ENCODE data around the gene CDH4.

- TF ChIP-seq, protein P1, sequence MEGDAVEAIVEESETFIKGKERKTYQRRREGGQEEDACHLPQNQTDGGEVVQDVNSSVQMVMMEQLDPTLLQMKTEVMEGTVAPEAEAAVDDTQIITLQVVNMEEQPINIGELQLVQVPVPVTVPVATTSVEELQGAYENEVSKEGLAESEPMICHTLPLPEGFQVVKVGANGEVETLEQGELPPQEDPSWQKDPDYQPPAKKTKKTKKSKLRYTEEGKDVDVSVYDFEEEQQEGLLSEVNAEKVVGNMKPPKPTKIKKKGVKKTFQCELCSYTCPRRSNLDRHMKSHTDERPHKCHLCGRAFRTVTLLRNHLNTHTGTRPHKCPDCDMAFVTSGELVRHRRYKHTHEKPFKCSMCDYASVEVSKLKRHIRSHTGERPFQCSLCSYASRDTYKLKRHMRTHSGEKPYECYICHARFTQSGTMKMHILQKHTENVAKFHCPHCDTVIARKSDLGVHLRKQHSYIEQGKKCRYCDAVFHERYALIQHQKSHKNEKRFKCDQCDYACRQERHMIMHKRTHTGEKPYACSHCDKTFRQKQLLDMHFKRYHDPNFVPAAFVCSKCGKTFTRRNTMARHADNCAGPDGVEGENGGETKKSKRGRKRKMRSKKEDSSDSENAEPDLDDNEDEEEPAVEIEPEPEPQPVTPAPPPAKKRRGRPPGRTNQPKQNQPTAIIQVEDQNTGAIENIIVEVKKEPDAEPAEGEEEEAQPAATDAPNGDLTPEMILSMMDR (optimal IDR thresholded peaks at IDR 0.05 in 1 of 3, IDR thresholded peaks at IDR 0.05 in 1 of 3, conservative IDR thresholded peaks at IDR 0.05 in 1 of 3; ENCODE audit: extremely low read depth in 1 of 3, insufficient read depth in 2 of 3, low read length in 3 of 3) = no peak
- peak; percentile 99 for TF ChIP-seq EZH2 (IDR thresholded peaks at IDR 0.05; ENCODE audit: low read length)
These were observed 712.9 kb downstream of the CDH4 start for GRCh38 chr20:61964675-61965605.

All from keratinocyte (primary cell).